ENCODE measurements around the gene FAM227B.

DNA sequence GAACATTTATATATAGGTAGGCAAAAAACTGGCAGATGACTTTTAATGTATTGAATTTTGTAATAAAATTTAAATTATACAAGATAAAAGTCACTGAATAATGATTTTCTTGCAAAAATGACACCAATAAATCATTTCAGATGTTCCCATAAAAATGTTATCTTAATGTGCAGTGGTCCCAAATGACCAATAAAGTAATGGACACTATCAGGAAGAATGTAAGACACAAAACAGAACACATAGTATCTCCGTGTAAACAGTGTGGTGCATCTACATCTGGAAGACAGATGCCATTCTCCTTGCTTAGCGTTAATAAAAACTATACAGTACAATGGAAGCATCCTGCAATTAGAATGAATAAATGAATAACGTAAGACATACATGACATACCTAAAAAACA is 156.1 kb downstream of the FAM227B start:
- TF ChIP-seq POLR2A (IDR thresholded peaks at IDR 0.05), result no peak
- no peak for TF ChIP-seq CTCF (IDR thresholded peaks at IDR 0.05)
